Astrocyte (in vitro differentiated cells and primary cell): Measurements from ENCODE around the gene ALDH1L1.

Experiments
- EZH2 ChIP-seq: IDR thresholded peaks from 2 replicates; pipeline ENCODE4 v1.6.1; 2012; ENCODE audit warnings: mild to moderate bottlenecking, low read length, inconsistent platforms; ENCODE audit not compliant: insufficient read depth
- TF ChIP-seq, protein P1 (sequence below): IDR thresholded peaks from 2 replicates; pipeline ENCODE4 v1.5.1; 2011; ENCODE audit warnings: low read depth, mild to moderate bottlenecking, inconsistent platforms, low read length, moderate library complexity; ENCODE audit not compliant: insufficient read depth

DNA sequence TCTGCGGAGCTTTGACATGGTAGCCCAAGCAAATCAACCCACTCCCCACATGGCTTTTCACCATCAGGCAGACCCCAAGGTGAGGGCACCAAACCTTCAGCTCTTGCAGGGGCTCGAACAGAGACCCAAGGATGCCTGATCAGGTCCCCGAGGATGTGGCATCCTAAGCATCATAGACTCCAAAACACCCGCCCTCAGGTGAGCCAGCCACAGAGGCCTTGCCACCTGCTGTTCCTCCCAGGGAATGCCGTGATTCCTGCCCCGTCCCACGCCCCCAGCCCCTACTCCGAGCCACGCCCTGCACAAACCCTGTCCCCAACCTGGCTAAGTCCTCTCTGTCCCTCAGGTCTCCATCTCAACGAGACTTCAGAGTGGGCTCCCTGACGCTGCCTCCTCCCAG, 61.8 kb downstream of the ALDH1L1 start:
- TF ChIP-seq, protein P1, sequence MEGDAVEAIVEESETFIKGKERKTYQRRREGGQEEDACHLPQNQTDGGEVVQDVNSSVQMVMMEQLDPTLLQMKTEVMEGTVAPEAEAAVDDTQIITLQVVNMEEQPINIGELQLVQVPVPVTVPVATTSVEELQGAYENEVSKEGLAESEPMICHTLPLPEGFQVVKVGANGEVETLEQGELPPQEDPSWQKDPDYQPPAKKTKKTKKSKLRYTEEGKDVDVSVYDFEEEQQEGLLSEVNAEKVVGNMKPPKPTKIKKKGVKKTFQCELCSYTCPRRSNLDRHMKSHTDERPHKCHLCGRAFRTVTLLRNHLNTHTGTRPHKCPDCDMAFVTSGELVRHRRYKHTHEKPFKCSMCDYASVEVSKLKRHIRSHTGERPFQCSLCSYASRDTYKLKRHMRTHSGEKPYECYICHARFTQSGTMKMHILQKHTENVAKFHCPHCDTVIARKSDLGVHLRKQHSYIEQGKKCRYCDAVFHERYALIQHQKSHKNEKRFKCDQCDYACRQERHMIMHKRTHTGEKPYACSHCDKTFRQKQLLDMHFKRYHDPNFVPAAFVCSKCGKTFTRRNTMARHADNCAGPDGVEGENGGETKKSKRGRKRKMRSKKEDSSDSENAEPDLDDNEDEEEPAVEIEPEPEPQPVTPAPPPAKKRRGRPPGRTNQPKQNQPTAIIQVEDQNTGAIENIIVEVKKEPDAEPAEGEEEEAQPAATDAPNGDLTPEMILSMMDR: no peak
- TF ChIP-seq EZH2: no peak
